IPS-18a (cell line): Measurements from ENCODE around the gene SLC22A12.
A peak's percentile ranks its signal among the peaks of the same experiment; 100 is the strongest.

Experiments used
- H3K27ac ChIP-seq: one replicate; pipeline ENCODE4 v1.5.1; 2013; ENCODE audit warnings: low read length
- H3K27me3 ChIP-seq: one replicate; pipeline ENCODE4 v1.6.1; 2013; ENCODE audit warnings: mild to moderate bottlenecking, low read length; ENCODE audit not compliant: control insufficient read depth, insufficient read depth
- H3K36me3 ChIP-seq: one replicate; pipeline ENCODE4 v1.6.1; 2013; ENCODE audit warnings: low read depth, low read length; ENCODE audit not compliant: control insufficient read depth
- H3K4me1 ChIP-seq: one replicate; pipeline ENCODE4 v1.6.1; 2013; ENCODE audit warnings: low read depth, low read length; ENCODE audit not compliant: control insufficient read depth
- H3K4me3 ChIP-seq: one replicate; pipeline ENCODE4 v1.5.1; 2013; ENCODE audit warnings: low read length
- H3K9ac ChIP-seq: one replicate; pipeline ENCODE4 v1.6.1; 2013; ENCODE audit warnings: mild to moderate bottlenecking, low read length, moderate library complexity
- H3K9me3 ChIP-seq: one replicate; pipeline ENCODE4 v1.6.1; 2013; ENCODE audit warnings: low read depth, low read length; ENCODE audit not compliant: control insufficient read depth

SLC22A12 gene

GRCh38 chr11:64638018-64638665, 47.1 kb downstream of the SLC22A12 start:
- H3K4me3 ChIP-seq: peak overlapping the region; percentile 67
- no peak overlapping the region for H3K27ac ChIP-seq
- peak overlapping the region; percentile 33 for H3K9ac ChIP-seq
- H3K9me3 ChIP-seq: no peaks in the 10 kb centered on the region
- peaks cover 6% of the 10 kb centered on the region for H3K4me1 ChIP-seq
- H3K36me3 ChIP-seq: no peaks in the 10 kb centered on the region
- peaks cover 57% of the 10 kb centered on the region for H3K27me3 ChIP-seq

DNA sequence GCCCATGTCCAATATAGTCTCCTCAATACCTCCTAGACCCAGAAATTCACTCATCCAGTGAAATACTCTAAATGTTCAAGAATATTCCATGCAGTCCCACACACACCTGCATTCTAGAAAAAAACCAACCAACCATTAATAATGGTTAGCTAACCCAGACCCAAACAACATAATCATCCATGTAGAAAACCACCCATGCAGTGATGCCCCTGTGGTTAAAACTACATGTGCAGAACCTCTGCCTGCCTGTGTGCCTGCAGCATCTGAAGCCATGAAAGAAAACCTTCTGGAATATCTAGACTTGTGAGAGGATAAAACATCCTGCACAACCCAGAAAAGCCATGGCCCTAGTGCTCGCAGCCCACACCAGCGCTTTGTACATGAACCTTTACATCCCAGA, 47.8 kb downstream of the SLC22A12 start:
- Histone ChIP-seq H3K36me3 (no peaks in the 10 kb centered on the region), H3K4me1 (peaks cover 6% of the 10 kb centered on the region), H3K4me3 (no peak overlapping the region), H3K9me3 (no peaks in the 10 kb centered on the region), H3K27me3 (peaks cover 59% of the 10 kb centered on the region), H3K9ac (no peak overlapping the region), H3K27ac (no peak overlapping the region)

GRCh38 chr11:64639885-64640284, 48.9 kb downstream of the SLC22A12 start:
- peaks cover 68% of the 10 kb centered on the region for H3K27me3 ChIP-seq
- no peaks in the 10 kb centered on the region for H3K9me3 ChIP-seq
- no peak overlapping the region for H3K4me3 ChIP-seq
- H3K9ac ChIP-seq: no peak overlapping the region
- no peak overlapping the region for H3K27ac ChIP-seq
- peaks cover 16% of the 10 kb centered on the region for H3K4me1 ChIP-seq
- no peaks in the 10 kb centered on the region for H3K36me3 ChIP-seq

DNA sequence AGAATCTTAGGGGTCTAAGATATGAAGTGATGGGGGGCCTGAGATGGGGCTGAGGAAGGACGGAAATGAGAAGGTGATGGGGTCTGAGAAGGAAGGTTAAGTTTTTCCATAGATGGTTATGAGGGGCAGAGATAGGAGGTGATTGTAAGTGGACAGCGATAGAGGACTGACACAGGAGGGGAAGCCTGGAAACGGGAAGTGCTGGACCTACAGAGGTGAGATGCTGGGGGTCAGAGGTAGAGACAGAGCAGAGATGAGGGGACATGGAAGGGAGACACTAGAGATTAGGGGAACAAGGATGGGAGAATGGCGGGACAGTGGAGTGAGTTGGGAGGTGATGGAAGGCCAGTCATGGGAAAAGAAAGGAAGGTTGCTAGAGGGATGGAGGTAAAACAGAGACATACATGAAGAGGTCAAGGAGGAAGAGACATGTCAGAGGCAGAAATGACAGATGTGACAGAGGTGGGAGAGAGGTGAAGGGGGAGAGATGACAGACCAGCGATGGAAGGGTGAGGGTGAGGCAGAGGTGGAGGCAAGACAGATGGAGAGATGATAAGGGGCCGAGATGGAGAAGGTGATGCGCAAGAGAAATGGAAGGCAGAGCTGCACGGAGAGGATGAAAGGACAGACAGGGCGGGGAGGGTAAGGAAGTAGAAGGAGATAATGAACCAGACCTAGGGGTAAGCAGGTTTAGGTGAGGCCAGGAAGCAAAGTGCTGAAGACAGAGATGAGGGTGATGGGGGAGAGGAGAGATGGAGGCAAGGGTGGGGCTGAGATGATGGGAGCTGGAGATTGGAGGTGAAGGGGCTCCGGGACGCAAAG, 50.8 kb downstream of the SLC22A12 start:
- H3K36me3 ChIP-seq: no peaks in the 10 kb centered on the region
- peak overlapping the region; percentile 43 for H3K4me3 ChIP-seq
- peaks cover 76% of the 10 kb centered on the region for H3K27me3 ChIP-seq
- no peak overlapping the region for H3K9ac ChIP-seq
- no peaks in the 10 kb centered on the region for H3K9me3 ChIP-seq
- H3K4me1 ChIP-seq: peaks cover 19% of the 10 kb centered on the region
- no peak overlapping the region for H3K27ac ChIP-seq

- H3K9ac ChIP-seq: no peak overlapping the region
- no peak overlapping the region for H3K27ac ChIP-seq
- H3K27me3 ChIP-seq: peaks cover 72% of the 10 kb centered on the region
- H3K9me3 ChIP-seq: no peaks in the 10 kb centered on the region
- peak overlapping the region; percentile 43 for H3K4me3 ChIP-seq
- H3K4me1 ChIP-seq: peaks cover 17% of the 10 kb centered on the region
- H3K36me3 ChIP-seq: no peaks in the 10 kb centered on the region
Measured at GRCh38 chr11:64642418-64642735, 51.4 kb downstream of the SLC22A12 start.

GRCh38 chr11:64642871-64643255, 51.8 kb downstream of the SLC22A12 start:
- H3K27ac ChIP-seq: no peak overlapping the region
- H3K4me1 ChIP-seq: peaks cover 13% of the 10 kb centered on the region
- no peaks in the 10 kb centered on the region for H3K9me3 ChIP-seq
- H3K27me3 ChIP-seq: peaks cover 67% of the 10 kb centered on the region
- peak overlapping the region; percentile 51 for H3K4me3 ChIP-seq
- H3K9ac ChIP-seq: no peak overlapping the region
- H3K36me3 ChIP-seq: no peaks in the 10 kb centered on the region

DNA sequence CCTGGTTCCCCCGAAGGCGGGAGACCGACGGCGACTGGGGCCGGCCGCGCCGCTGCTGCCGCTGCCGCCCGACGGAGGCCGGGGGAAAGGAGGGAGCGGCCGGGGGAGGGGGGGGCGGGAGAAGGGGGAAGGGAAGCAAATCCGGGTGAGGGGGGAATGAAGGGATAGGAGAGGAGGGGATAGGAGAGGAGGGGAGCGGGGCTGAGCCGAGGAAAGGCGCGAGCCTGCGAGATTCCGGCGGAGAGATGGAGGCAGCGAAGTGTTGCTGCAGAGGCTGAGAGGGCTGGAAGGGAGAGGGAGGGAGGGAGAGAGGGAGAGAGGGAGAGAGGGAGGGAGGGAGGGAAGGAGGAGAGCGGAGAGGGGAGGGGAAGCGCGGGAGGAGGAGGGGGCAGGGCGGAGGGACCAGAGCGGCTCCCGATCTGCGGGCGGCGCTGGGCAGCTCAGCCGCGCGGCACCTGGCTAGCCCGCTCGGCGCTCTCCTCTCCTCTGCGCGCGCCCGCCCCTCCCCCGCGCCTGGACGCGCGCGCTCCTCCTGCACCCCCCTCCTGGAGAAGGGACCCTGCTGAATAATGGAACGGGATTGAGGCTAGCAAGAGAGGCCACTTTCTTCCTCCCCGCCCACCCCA, 52.3 kb downstream of the SLC22A12 start:
- H3K9ac ChIP-seq: no peak overlapping the region
- H3K27ac ChIP-seq: no peak overlapping the region
- no peaks in the 10 kb centered on the region for H3K36me3 ChIP-seq
- H3K4me3 ChIP-seq: peak overlapping the region; percentile 51
- H3K9me3 ChIP-seq: no peaks in the 10 kb centered on the region
- H3K27me3 ChIP-seq: peaks cover 65% of the 10 kb centered on the region
- peaks cover 13% of the 10 kb centered on the region for H3K4me1 ChIP-seq

DNA sequence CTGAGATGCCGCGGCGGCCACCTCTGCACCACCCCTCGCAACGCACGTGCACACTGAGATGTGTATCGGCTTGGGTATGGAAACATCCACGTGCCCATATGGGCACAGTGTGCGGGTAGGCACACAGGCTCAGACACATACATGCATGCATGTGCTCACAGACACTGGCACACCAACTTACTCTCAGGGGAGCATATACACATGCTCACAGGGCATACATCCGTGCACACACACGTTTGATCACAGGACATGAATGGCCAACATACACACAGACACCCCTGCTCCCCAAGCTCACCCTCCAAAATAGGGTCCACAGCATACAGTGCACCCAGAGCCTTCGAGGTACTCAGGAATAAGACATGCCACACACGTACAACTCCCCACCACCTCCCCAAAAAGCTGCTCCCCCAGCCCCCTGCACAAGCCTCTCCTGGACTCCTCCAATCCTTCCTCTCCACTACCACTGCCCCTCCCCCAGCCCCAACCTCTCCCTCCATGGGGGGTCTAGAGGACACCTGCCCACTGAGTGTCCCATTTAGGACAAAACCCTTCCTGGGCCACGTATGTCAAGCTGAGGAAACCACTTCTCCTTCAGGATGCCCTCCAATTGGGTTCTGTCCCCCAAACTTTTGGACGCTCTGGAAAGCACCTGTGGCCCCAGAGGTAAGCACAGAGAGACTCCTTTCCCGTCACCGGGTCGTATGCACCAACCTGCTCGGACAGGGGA, 53.1 kb downstream of the SLC22A12 start:
- H3K36me3 ChIP-seq: no peaks in the 10 kb centered on the region
- H3K9me3 ChIP-seq: no peaks in the 10 kb centered on the region
- no peak overlapping the region for H3K9ac ChIP-seq
- H3K4me3 ChIP-seq: peak overlapping the region; percentile 51
- H3K4me1 ChIP-seq: peaks cover 16% of the 10 kb centered on the region
- peaks cover 57% of the 10 kb centered on the region for H3K27me3 ChIP-seq
- no peak overlapping the region for H3K27ac ChIP-seq

DNA sequence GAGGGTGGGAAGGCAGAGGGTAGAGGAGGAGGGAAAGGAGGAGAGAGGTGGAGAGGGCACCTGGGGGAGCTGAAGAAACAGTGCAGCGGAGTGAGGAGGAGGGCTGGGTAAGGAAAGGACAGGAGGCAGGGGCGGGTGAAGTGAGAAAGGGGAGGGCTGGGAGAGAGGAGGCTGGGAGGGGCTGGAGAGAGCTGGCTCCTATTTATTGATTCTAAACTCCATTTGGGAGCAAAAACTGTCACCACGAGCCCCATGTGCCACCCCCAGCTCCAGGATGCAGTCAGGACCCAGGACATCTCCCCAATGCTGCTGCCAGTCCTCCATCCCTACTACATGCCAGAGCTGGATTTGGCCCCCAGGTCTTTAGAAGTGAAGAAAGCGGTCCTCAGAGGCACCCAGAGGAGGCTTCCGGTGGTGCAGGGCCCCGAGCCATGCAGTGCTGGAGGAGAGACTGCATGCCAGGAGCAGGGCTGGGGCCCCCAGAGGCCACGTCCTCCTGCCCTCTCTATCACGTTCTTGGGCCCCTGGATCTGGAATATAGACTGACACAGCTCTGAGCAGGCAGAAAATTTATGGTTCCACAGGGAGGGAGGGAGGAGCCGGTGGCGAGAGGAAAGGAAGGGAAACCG, 53.7 kb downstream of the SLC22A12 start:
- Histone ChIP-seq H3K27ac (no peak overlapping the region), H3K4me3 (peak overlapping the region; percentile 51), H3K27me3 (peaks cover 51% of the 10 kb centered on the region), H3K9ac (no peak overlapping the region), H3K9me3 (no peaks in the 10 kb centered on the region), H3K36me3 (no peaks in the 10 kb centered on the region), H3K4me1 (peaks cover 17% of the 10 kb centered on the region)

GRCh38 chr11:64647019-64647779, 56.2 kb downstream of the SLC22A12 start:
- no peak overlapping the region for H3K4me3 ChIP-seq
- H3K36me3 ChIP-seq: no peaks in the 10 kb centered on the region
- H3K27ac ChIP-seq: no peak overlapping the region
- peaks cover 17% of the 10 kb centered on the region for H3K4me1 ChIP-seq
- peaks cover 26% of the 10 kb centered on the region for H3K27me3 ChIP-seq
- no peaks in the 10 kb centered on the region for H3K9me3 ChIP-seq
- no peak overlapping the region for H3K9ac ChIP-seq
